OCI-LY1 (cell line): ENCODE results near the gene PYCR2.

Experiments used
- CTCF ChIP-seq: fragments of 200-600 bp; sonication (generic), shearing (Covaris generic); IDR thresholded peaks from 2 replicates; pipeline ENCODE4 v1.5.1; 2017; ENCODE audit warnings: mild to moderate bottlenecking, antibody characterized with exemption, low read length, moderate library complexity, mixed read lengths
- EZH2 ChIP-seq: fragments of 200-600 bp; sonication (generic), shearing (Covaris generic); IDR thresholded peaks from 2 replicates; pipeline ENCODE4 v1.8.0; 2017; ENCODE audit warnings: borderline replicate concordance, mixed run types, mild to moderate bottlenecking, antibody characterized with exemption, low read length, moderate library complexity, mixed read lengths

- TF ChIP-seq CTCF (no peak), EZH2 (no peak)
These were observed 4.4 kb upstream of the PYCR2 start for GRCh38 chr1:225928186-225929175.
